ENCODE data around the gene RAB40C. TPM values are rescaled to one million over a fixed set of nuclear protein-coding genes. Genes with fewer than 3 reads are reported as not detected.

RAB40C gene
- total and polyA plus RNA-seq, 2 experiments from 2014 or later = 9.5 to 18.8 TPM

DNA sequence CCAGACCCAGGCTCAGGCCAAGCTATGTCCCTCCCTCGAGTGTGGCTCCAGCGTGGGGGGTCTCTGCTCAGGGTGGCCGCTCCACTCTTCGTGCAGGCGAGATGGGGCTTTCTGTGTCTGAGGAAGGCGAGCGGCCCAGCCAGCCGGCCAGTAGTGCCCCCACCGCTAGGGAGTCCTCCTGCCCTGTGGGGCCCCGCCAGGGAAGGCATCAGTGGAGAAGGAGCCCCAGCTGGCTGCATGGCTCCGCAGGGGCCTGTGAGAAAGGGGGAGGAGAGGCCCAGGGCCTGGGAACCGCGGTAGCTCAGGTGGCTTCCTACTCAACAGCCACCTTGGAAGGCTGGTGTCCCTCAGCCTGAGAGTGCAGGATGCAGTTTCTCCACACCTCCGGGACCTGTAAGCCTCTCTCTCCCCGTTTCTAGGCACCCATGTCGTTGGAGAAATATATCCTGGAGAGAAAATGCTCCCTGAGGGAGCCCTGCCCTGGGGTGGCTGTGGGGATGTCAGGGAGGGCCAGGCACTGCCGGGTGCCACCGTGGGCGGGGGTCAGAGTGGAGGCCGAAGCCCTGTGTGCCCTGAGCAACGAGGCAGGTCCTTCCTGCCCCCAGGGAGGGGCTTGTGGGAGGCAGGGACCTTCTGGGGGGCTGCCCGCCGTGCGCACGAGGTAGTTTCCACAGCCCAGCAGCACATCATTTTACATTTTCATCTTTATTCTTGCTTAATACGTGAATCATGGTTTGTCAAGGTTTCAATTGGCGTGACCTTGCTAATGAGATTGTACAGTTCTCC lies 16.8 kb upstream of the RAB40C start:
- H4K20me1 ChIP-seq (ENCODE audit: insufficient read depth) = no peaks in the 10 kb centered on the region
- H3K4me1 ChIP-seq (ENCODE audit: insufficient read depth) = 0 out of 2 replicates have a peak, but pooled peaks cover 4% of the 10 kb centered on the region
- no peak overlapping the region for H3K4me3 ChIP-seq
- H3K4me2 ChIP-seq (ENCODE audit: unreplicated experiment) = no peak overlapping the region
- H2AFZ ChIP-seq = no peak overlapping the region
- no peaks in the 10 kb centered on the region for H3K36me3 ChIP-seq (ENCODE audit: low read depth)
- H3K27me3 ChIP-seq (replicated peaks; ENCODE audit: insufficient read depth) = no peaks in the 10 kb centered on the region
- peaks cover 36% of the 10 kb centered on the region for H3K79me2 ChIP-seq (ENCODE audit: insufficient read depth)
- in situ Hi-C loops (cut with MboI) = no loop called here
- DNase-seq = no peak
- H3K27ac ChIP-seq = no peak overlapping the region
- no peak overlapping the region for H3K9ac ChIP-seq
- TF ChIP-seq EZH2 (IDR thresholded peaks at IDR 0.05; ENCODE audit: insufficient read depth, poor library complexity, severe bottlenecking) (no peak), EZH2phosphoT487 (IDR thresholded peaks at IDR 0.05; ENCODE audit: insufficient read depth, low read depth) (no peak)
- H3K9me2 ChIP-seq (ENCODE audit: insufficient read depth) = no peaks in the 10 kb centered on the region
- WGBS, 2 experiments (ENCODE audit: low coverage in 1 of 2, low lambda C conversion rate in 2 of 2, missing lambda C conversion rate in 2 of 2) = 86 to 90% methylated on average over 26 to 27 of the region's 27 CpGs
- H3F3A ChIP-seq (ENCODE audit: insufficient read depth) = 0 out of 2 replicates have a peak, but pooled peaks cover 6% of the 10 kb centered on the region
- no peaks in the 10 kb centered on the region for H3K9me3 ChIP-seq (ENCODE audit: low read depth)

DNA sequence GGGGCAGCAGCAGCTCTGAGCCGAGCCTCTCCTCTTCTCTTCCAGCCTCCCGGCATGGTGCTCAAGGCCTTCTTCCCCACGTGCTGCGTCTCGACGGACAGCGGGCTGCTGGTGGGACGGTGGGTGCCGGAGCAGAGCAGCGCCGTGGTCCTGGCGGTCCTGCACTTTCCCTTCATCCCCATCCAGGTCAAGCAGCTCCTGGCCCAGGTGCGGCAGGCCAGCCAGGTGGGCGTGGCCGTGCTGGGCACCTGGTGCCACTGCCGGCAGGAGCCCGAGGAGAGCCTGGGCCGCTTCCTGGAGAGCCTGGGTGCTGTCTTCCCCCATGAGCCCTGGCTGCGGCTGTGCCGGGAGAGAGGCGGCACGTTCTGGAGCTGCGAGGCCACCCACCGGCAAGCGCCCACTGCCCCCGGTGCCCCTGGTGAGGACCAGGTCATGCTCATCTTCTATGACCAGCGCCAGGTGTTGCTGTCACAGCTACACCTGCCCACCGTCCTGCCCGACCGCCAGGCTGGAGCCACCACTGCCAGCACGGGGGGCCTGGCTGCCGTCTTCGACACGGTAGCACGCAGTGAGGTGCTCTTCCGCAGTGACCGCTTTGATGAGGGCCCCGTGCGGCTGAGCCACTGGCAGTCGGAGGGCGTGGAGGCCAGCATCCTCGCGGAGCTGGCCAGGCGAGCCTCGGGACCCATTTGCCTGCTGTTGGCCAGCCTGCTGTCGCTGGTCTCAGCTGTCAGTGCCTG lies 15.7 kb upstream of the RAB40C start:
- H3K4me2 ChIP-seq (ENCODE audit: unreplicated experiment) = no peak overlapping the region
- no peak overlapping the region for H3K4me3 ChIP-seq
- H3K79me2 ChIP-seq (ENCODE audit: insufficient read depth) = peaks cover 33% of the 10 kb centered on the region
- WGBS, 2 experiments (ENCODE audit: low coverage in 1 of 2, low lambda C conversion rate in 2 of 2, missing lambda C conversion rate in 2 of 2) = 93 to 95% methylated on average over 38 to 46 of the region's 46 CpGs
- no peaks in the 10 kb centered on the region for H3K9me3 ChIP-seq (ENCODE audit: low read depth)
- H3K4me1 ChIP-seq (ENCODE audit: insufficient read depth) = 0 out of 2 replicates have a peak, but pooled peaks cover 2% of the 10 kb centered on the region
- no peaks in the 10 kb centered on the region for H4K20me1 ChIP-seq (ENCODE audit: insufficient read depth)
- H3K27me3 ChIP-seq (replicated peaks; ENCODE audit: insufficient read depth) = no peaks in the 10 kb centered on the region
- no peaks in the 10 kb centered on the region for H3K9me2 ChIP-seq (ENCODE audit: insufficient read depth)
- TF ChIP-seq EZH2 (IDR thresholded peaks at IDR 0.05; ENCODE audit: insufficient read depth, poor library complexity, severe bottlenecking) (no peak), EZH2phosphoT487 (IDR thresholded peaks at IDR 0.05; ENCODE audit: insufficient read depth, low read depth) (no peak)
- H3K36me3 ChIP-seq (ENCODE audit: low read depth) = no peaks in the 10 kb centered on the region
- no peak for DNase-seq
- no peak overlapping the region for H3K27ac ChIP-seq
- in situ Hi-C loops (cut with MboI) = no loop called here
- H3K9ac ChIP-seq = no peak overlapping the region
- H3F3A ChIP-seq (ENCODE audit: insufficient read depth) = 0 out of 2 replicates have a peak, but pooled peaks cover 6% of the 10 kb centered on the region
- no peak overlapping the region for H2AFZ ChIP-seq

DNA sequence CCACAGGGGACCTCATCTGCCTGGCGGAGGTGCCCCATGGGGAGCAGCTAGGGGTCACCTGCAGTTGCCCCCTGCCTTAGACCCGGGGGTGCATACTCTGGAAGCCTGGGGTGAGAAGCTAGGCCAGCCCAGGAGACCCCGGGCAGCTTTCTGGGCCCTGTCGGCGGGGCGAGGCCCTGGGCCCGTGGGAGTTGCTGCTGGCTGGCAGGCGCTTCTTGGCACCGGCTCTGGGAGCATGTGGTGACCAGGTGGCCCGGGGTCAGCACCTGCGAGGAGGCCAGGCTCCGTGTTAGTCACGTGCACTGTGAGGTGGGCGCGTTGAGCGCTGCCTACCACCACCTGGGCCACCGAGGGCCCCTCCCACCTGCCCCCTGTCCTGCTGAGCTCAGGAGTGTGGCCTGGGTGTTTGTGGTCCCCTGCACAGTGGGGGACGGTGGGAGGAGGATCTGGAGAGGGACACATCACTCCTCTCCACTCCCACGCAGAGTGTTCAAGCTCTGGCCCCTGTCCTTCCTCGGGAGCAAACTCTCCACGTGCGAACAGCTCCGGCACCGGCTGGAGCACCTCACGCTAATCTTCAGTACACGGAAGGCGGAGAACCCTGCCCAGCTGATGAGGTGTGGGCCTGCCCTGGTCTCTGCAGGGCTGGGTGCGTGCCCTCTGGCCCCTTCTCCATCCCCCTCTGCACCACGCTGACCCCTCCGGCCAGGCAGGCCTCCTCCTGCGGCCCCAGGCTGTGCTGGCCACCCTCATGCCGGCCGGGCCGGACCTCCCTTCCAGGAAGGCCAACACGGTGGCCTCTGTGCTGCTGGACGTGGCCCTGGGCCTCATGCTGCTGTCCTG lies 14.3 kb upstream of the RAB40C start:
- 85 to 89% methylated on average over 33 to 36 of the region's 36 CpGs for WGBS, 2 experiments (ENCODE audit: low coverage in 1 of 2, low lambda C conversion rate in 2 of 2, missing lambda C conversion rate in 2 of 2)
- H3K27ac ChIP-seq = no peak overlapping the region
- H3F3A ChIP-seq (ENCODE audit: insufficient read depth) = 0 out of 2 replicates have a peak, but pooled peaks cover 1% of the 10 kb centered on the region
- no peaks in the 10 kb centered on the region for H3K4me1 ChIP-seq (ENCODE audit: insufficient read depth)
- H3K36me3 ChIP-seq (ENCODE audit: low read depth) = no peaks in the 10 kb centered on the region
- in situ Hi-C loops (cut with MboI) = no loop called here
- peaks cover 25% of the 10 kb centered on the region for H3K79me2 ChIP-seq (ENCODE audit: insufficient read depth)
- no peak overlapping the region for H3K4me3 ChIP-seq
- no peak overlapping the region for H3K4me2 ChIP-seq (ENCODE audit: unreplicated experiment)
- H4K20me1 ChIP-seq (ENCODE audit: insufficient read depth) = no peaks in the 10 kb centered on the region
- H3K9ac ChIP-seq = no peak overlapping the region
- no peaks in the 10 kb centered on the region for H3K27me3 ChIP-seq (replicated peaks; ENCODE audit: insufficient read depth)
- TF ChIP-seq EZH2phosphoT487 (IDR thresholded peaks at IDR 0.05; ENCODE audit: insufficient read depth, low read depth) (no peak), EZH2 (IDR thresholded peaks at IDR 0.05; ENCODE audit: insufficient read depth, poor library complexity, severe bottlenecking) (no peak)
- no peaks in the 10 kb centered on the region for H3K9me2 ChIP-seq (ENCODE audit: insufficient read depth)
- H2AFZ ChIP-seq = no peak overlapping the region
- DNase-seq = no peak
- no peaks in the 10 kb centered on the region for H3K9me3 ChIP-seq (ENCODE audit: low read depth)
